GM13977 (cell line): Measurements from ENCODE around the gene ARHGAP40.

ENCODE experiments used
- DNase-seq: peaks from one replicate; pipeline ENCODE4 v3.0.0; 2012; ENCODE audit warnings: low spot score
- CTCF ChIP-seq: IDR thresholded peaks from 2 replicates; pipeline ENCODE4 v1.5.1; 2012; ENCODE audit warnings: mild to moderate bottlenecking, control low read depth; ENCODE audit not compliant: insufficient read depth; ENCODE audit errors: extremely low read depth, missing control alignments
- in situ Hi-C: fragments of 300-500 bp; cut with MboI; formaldehyde crosslinking; loops from one replicate; pipeline ENCODE4 v1.12.0; 2022; ENCODE audit warnings: low sequenced_read_pairs, low pct_unique_long_range_greater_than_20kb, mixed read lengths, inconsistent platforms; ENCODE audit not compliant: unreplicated experiment

Gene ARHGAP40

GRCh38 chr20:38617830-38618196 lies 16.2 kb downstream of the ARHGAP40 start:
- DNase-seq: no peak
- in situ Hi-C loops: no loop called here
- TF ChIP-seq CTCF: no peak

- DNase-seq: no peak
- in situ Hi-C loops: no loop called here
- no peak for TF ChIP-seq CTCF
Observed at GRCh38 chr20:38620441-38620840, 18.8 kb downstream of the ARHGAP40 start.

- in situ Hi-C loops: no loop called here
- TF ChIP-seq CTCF: no peak
- no peak for DNase-seq
Observed at GRCh38 chr20:38623061-38623460, 21.5 kb downstream of the ARHGAP40 start.

GRCh38 chr20:38624084-38624483 lies 22.5 kb downstream of the ARHGAP40 start:
- DNase-seq: no peak
- TF ChIP-seq CTCF: no peak
- in situ Hi-C loops: no loop called here

- TF ChIP-seq CTCF: no peak
- DNase-seq: no peak
- in situ Hi-C loops: no loop called here
Observed at GRCh38 chr20:38625896-38626295, 24.3 kb downstream of the ARHGAP40 start.

GRCh38 chr20:38626921-38627659 lies 25.5 kb downstream of the ARHGAP40 start:
- DNase-seq: no peak
- in situ Hi-C loops: no loop called here
- TF ChIP-seq CTCF: no peak
